GM23338 (cell line): ENCODE measurements around the gene CACNB4. TPM values are rescaled to one million over a fixed set of nuclear protein-coding genes. Genes with fewer than 3 reads are reported as not detected.

Source experiments
- ATAC-seq: fragments of 200-7000 bp; cut with Tn5 transposase; 3 replicates; pipeline ENCODE4 v1.9.1; 2020
- DNase-seq: peaks from one replicate; pipeline ENCODE4 v3.0.0-alpha.2; 2015; ENCODE audit warnings: low spot score
- H2AFZ ChIP-seq: fragments of 200-600 bp; sonication (generic); 2 replicates; pipeline ENCODE4 v1.8.0; 2016; ENCODE audit warnings: antibody characterized with exemption, mild to moderate bottlenecking, moderate library complexity
- H3F3A ChIP-seq: fragments of 200-600 bp; sonication (generic); replicated peaks from 2 replicates; pipeline ENCODE4 v1.8.0; 2017; ENCODE audit warnings: antibody characterized with exemption, mixed run types, low read depth
- H3K27ac ChIP-seq: fragments of 200-600 bp; sonication (generic); 2 replicates; pipeline ENCODE4 v1.6.1; 2016; ENCODE audit warnings: low read depth
- H3K27me3 ChIP-seq: fragments of 200-600 bp; sonication (generic); 2 replicates; pipeline ENCODE4 v1.8.0; 2016; ENCODE audit warnings: mild to moderate bottlenecking, mixed run types, moderate library complexity; ENCODE audit not compliant: insufficient read depth
- H3K36me3 ChIP-seq: fragments of 200-600 bp; sonication (generic); 2 replicates; pipeline ENCODE4 v1.8.0; 2016; ENCODE audit warnings: mild to moderate bottlenecking; ENCODE audit not compliant: insufficient read depth
- H3K4me1 ChIP-seq: fragments of 200-600 bp; sonication (generic); 2 replicates; pipeline ENCODE4 v1.8.0; 2016; ENCODE audit warnings: mild to moderate bottlenecking, moderate library complexity; ENCODE audit not compliant: insufficient read depth
- H3K4me2 ChIP-seq: fragments of 200-600 bp; sonication (generic); 2 replicates; pipeline ENCODE4 v1.7.1; 2017; ENCODE audit warnings: mixed run types
- H3K4me3 ChIP-seq: fragments of 200-600 bp; sonication (generic); 2 replicates; pipeline ENCODE4 v1.6.1; 2016; ENCODE audit warnings: mixed run types
- H3K79me2 ChIP-seq: fragments of 200-600 bp; sonication (generic); replicated peaks from 2 replicates; pipeline ENCODE4 v1.8.0; 2017; ENCODE audit warnings: mild to moderate bottlenecking; ENCODE audit not compliant: insufficient read depth
- H3K9me2 ChIP-seq: fragments of 200-600 bp; sonication (generic); 2 replicates; pipeline ENCODE4 v1.8.0; 2017; ENCODE audit not compliant: insufficient read depth
- H4K20me1 ChIP-seq: fragments of 200-600 bp; sonication (generic); replicated peaks from 2 replicates; pipeline ENCODE4 v1.8.0; 2017; ENCODE audit warnings: mild to moderate bottlenecking; ENCODE audit not compliant: insufficient read depth
- H3K27ac Mint-ChIP-seq: 2 replicates; pipeline ENCODE4 v1.8.0; 2020; ENCODE audit warnings: inconsistent platforms, mild to moderate bottlenecking, moderate library complexity, mixed read lengths
- H3K27me3 Mint-ChIP-seq: 3 replicates; pipeline ENCODE4 v1.8.0; 2022; ENCODE audit warnings: low read depth, mild to moderate bottlenecking, moderate library complexity, mixed read lengths, inconsistent platforms; ENCODE audit not compliant: insufficient read depth, poor library complexity
- H3K36me3 Mint-ChIP-seq: 3 replicates; pipeline ENCODE4 v1.8.0; 2021; ENCODE audit warnings: low read depth, mild to moderate bottlenecking, inconsistent platforms, moderate library complexity, mixed read lengths
- H3K4me1 Mint-ChIP-seq: 3 replicates; pipeline ENCODE4 v1.8.0; 2020; ENCODE audit warnings: mild to moderate bottlenecking, inconsistent platforms, mixed read lengths
- H3K4me3 Mint-ChIP-seq: 3 replicates; pipeline ENCODE4 v1.8.0; 2021; ENCODE audit warnings: moderate library complexity, mild to moderate bottlenecking, inconsistent platforms, mixed read lengths
- H3K9me3 Mint-ChIP-seq: 3 replicates; pipeline ENCODE4 v1.8.0; 2020; ENCODE audit warnings: moderate library complexity, mild to moderate bottlenecking, inconsistent platforms, mixed read lengths
- NANOG ChIP-seq: IDR thresholded peaks from 2 replicates; pipeline ENCODE4 v1.6.1; 2016; ENCODE audit warnings: antibody characterized with exemption, borderline replicate concordance
- polyA plus RNA-seq: library from polyadenylated mRNA; unstranded; fragments of >200 nt; fragmentation: Nextera tagmentation; extraction: Ambion mirVana; gene quantifications from 2 replicates; pipeline ENCODE4 v1.2.1, GENCODE V29; 2016
- total RNA-seq: library from RNA; depleted of rRNA; stranded (reverse); fragments of >200 nt; shearing (Covaris generic); gene quantifications from 2 replicates; pipeline ENCODE4 v1.2.3, GENCODE V29; 2014
- TF ChIP-seq, protein P1 (sequence below): IDR thresholded peaks from one replicate; pipeline ENCODE4 v1.6.1; 2018; ENCODE audit warnings: antibody characterized with exemption; ENCODE audit not compliant: unreplicated experiment
- TF ChIP-seq, protein P2 (sequence below), 2 experiments: fragments of 200-600 bp in 1 of 2; sonication (generic) in 1 of 2; conservative IDR thresholded peaks; 2 replicates each; pipeline versions ENCODE4 v1.5.1 to v1.6.1; 2016 to 2017; ENCODE audit warnings: antibody characterized with exemption in 2 of 2, low read depth in 2 of 2, mild to moderate bottlenecking in 2 of 2, moderate library complexity in 1 of 2

CACNB4 gene
- total and polyA plus RNA-seq, 2 experiments from 2014 or later: 4.0 to 9.8 TPM

DNA sequence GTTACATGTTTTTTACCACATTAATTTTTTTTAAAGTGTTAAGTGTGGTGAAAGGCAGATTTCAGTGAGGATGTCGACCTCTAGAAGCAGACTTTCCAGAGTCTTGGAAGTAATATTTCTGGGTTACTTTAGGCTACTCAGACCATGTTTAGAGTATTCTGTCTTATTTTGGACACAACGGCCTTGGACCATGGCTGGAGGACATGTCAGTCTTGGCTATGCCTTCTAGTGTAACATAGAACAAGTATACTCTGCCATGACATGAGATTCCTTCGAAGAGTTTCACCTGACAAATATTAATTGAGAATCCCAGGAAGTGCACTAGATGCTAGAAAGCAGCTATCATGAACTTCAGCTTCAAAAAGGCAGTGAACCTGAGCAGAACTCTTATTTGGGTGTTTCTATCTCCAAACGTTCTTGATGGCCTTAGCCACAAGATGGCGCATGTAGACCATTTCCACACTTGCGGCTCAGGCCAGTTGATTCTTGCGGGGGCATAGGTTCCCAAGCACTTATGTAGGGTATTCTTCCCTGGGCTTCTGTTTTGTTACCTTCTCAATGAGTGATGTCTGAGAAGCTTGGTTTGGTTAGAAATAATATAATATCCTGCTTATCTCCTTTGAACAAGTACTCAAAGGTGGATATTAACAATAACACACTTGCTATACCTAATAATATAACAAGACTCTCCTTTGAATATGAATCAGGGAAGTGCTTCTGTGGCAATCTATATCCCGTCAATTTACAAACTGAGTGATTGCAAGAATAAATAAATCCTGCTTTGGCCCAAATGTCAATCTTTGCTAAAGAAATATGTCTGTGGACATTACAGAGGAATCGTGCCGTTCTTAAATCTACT is 62.0 kb downstream of the CACNB4 start:
- Mint-ChIP-seq H3K4me3 (no peak overlapping the region), H3K36me3 (no peaks in the 10 kb centered on the region), H3K27me3 (peaks cover 7% of the 10 kb centered on the region), H3K4me1 (peaks cover 49% of the 10 kb centered on the region), H3K27ac (no peak overlapping the region), H3K9me3 (no peaks in the 10 kb centered on the region)
- peak; percentile 53 for ATAC-seq
- Histone ChIP-seq H2AFZ (no peak overlapping the region), H3K36me3 (no peaks in the 10 kb centered on the region), H3K79me2 (no peaks in the 10 kb centered on the region; the same call in 1 of the 2 replicates), H3K27me3 (no peaks in the 10 kb centered on the region), H3F3A (peaks cover 8% of the 10 kb centered on the region; the same call in 1 of the 2 replicates), H3K4me1 (peaks cover 38% of the 10 kb centered on the region), H3K4me3 (no peak overlapping the region), H4K20me1 (no peaks in the 10 kb centered on the region), H3K9me2 (no peaks in the 10 kb centered on the region), H3K27ac (no peak overlapping the region), H3K4me2 (no peak overlapping the region)
- TF ChIP-seq, protein P1, sequence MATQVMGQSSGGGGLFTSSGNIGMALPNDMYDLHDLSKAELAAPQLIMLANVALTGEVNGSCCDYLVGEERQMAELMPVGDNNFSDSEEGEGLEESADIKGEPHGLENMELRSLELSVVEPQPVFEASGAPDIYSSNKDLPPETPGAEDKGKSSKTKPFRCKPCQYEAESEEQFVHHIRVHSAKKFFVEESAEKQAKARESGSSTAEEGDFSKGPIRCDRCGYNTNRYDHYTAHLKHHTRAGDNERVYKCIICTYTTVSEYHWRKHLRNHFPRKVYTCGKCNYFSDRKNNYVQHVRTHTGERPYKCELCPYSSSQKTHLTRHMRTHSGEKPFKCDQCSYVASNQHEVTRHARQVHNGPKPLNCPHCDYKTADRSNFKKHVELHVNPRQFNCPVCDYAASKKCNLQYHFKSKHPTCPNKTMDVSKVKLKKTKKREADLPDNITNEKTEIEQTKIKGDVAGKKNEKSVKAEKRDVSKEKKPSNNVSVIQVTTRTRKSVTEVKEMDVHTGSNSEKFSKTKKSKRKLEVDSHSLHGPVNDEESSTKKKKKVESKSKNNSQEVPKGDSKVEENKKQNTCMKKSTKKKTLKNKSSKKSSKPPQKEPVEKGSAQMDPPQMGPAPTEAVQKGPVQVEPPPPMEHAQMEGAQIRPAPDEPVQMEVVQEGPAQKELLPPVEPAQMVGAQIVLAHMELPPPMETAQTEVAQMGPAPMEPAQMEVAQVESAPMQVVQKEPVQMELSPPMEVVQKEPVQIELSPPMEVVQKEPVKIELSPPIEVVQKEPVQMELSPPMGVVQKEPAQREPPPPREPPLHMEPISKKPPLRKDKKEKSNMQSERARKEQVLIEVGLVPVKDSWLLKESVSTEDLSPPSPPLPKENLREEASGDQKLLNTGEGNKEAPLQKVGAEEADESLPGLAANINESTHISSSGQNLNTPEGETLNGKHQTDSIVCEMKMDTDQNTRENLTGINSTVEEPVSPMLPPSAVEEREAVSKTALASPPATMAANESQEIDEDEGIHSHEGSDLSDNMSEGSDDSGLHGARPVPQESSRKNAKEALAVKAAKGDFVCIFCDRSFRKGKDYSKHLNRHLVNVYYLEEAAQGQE: no peak
- TF ChIP-seq, protein P2, sequence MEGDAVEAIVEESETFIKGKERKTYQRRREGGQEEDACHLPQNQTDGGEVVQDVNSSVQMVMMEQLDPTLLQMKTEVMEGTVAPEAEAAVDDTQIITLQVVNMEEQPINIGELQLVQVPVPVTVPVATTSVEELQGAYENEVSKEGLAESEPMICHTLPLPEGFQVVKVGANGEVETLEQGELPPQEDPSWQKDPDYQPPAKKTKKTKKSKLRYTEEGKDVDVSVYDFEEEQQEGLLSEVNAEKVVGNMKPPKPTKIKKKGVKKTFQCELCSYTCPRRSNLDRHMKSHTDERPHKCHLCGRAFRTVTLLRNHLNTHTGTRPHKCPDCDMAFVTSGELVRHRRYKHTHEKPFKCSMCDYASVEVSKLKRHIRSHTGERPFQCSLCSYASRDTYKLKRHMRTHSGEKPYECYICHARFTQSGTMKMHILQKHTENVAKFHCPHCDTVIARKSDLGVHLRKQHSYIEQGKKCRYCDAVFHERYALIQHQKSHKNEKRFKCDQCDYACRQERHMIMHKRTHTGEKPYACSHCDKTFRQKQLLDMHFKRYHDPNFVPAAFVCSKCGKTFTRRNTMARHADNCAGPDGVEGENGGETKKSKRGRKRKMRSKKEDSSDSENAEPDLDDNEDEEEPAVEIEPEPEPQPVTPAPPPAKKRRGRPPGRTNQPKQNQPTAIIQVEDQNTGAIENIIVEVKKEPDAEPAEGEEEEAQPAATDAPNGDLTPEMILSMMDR (conservative IDR thresholded peaks at IDR 0.05; ENCODE audit: low read depth in 2 of 2): peak; percentile 91 to 99
- peak; percentile 89 for DNase-seq

DNA sequence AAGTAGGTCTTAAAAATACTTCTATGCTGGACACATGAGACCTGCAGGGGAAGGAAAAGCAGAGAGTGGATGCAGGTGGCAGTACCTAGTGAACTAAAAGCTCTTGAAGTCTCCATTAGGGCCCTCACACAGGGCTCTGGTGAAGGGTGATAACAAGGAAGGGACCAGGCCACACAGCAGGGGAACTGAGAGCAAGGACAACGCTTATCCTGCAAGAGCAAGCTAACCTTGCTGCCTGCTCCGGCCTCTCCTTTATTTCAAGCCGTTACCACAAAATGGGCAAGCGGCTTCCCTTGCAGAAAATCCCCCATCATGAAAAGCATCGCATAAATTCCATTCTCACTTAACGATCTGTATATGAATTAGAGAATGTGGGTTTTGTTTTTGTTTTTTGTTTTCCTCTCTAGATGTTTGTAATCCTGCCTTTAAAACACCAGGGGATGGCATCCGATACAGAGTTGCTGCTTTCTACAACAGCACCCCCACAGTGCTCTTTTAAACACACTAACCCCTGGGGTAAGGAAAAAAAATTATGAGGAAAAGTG is 64.5 kb downstream of the CACNB4 start:
- TF ChIP-seq, protein P2 (conservative IDR thresholded peaks at IDR 0.05; ENCODE audit: low read depth in 2 of 2): no peak
- TF ChIP-seq NANOG: peak; percentile 50; the same call in 1 of the 2 replicates
- Histone ChIP-seq H3K36me3 (0 out of 2 replicates have a peak, but pooled peaks cover 2% of the 10 kb centered on the region), H2AFZ (no peak overlapping the region), H3F3A (peaks cover 8% of the 10 kb centered on the region; the same call in 1 of the 2 replicates), H3K79me2 (no peaks in the 10 kb centered on the region), H3K4me1 (peaks cover 42% of the 10 kb centered on the region), H3K27ac (peak overlapping the region; percentile 39; the same call in 1 of the 2 replicates), H3K27me3 (no peaks in the 10 kb centered on the region), H3K9me2 (no peaks in the 10 kb centered on the region), H3K4me3 (peak overlapping the region; percentile 36), H3K4me2 (peak overlapping the region; percentile 70), H4K20me1 (no peaks in the 10 kb centered on the region)
- Mint-ChIP-seq H3K9me3 (peaks cover 5% of the 10 kb centered on the region; the same call in 1 of the 3 replicates), H3K36me3 (peaks cover 5% of the 10 kb centered on the region; the same call in 1 of the 3 replicates), H3K4me1 (peaks cover 47% of the 10 kb centered on the region), H3K27ac (peak overlapping the region; percentile 10; the same call in 1 of the 2 replicates), H3K4me3 (peak overlapping the region; percentile 34; the same call in 2 of the 3 replicates), H3K27me3 (peaks cover 4% of the 10 kb centered on the region)
- peak; percentile 89 for ATAC-seq
- DNase-seq: peak; percentile 71
